ENCODE measurements around the gene GFPT2.

Gene GFPT2

GRCh38 chr5:180329606-180330269 lies 23.4 kb downstream of the GFPT2 start:
- Histone ChIP-seq H3K9ac (ENCODE audit: low read depth, low read length) (no peak overlapping the region), H3K27me3 (ENCODE audit: control insufficient read depth, insufficient read depth, low read length) (no peaks in the 10 kb centered on the region), H3K4me1 (ENCODE audit: control insufficient read depth, insufficient read depth, low read length) (peaks cover 44% of the 10 kb centered on the region), H3K4me3 (ENCODE audit: low read length) (no peak overlapping the region), H3K36me3 (ENCODE audit: insufficient read depth, low read length) (peaks cover 44% of the 10 kb centered on the region), H3K9me3 (replicated peaks; ENCODE audit: low read length) (no peaks in the 10 kb centered on the region), H3K4me2 (ENCODE audit: low read length) (no peak overlapping the region)

- H3K4me1 ChIP-seq (ENCODE audit: control insufficient read depth, insufficient read depth, low read length), result peaks cover 44% of the 10 kb centered on the region
- no peak overlapping the region for H3K9ac ChIP-seq (ENCODE audit: low read depth, low read length)
- no peaks in the 10 kb centered on the region for H3K9me3 ChIP-seq (replicated peaks; ENCODE audit: low read length)
- no peaks in the 10 kb centered on the region for H3K27me3 ChIP-seq (ENCODE audit: control insufficient read depth, insufficient read depth, low read length)
- H3K36me3 ChIP-seq (ENCODE audit: insufficient read depth, low read length), result peaks cover 40% of the 10 kb centered on the region
- H3K4me3 ChIP-seq (ENCODE audit: low read length), result no peak overlapping the region
- no peak overlapping the region for H3K4me2 ChIP-seq (ENCODE audit: low read length)
These were observed 24.0 kb downstream of the GFPT2 start for GRCh38 chr5:180329138-180329435.

DNA sequence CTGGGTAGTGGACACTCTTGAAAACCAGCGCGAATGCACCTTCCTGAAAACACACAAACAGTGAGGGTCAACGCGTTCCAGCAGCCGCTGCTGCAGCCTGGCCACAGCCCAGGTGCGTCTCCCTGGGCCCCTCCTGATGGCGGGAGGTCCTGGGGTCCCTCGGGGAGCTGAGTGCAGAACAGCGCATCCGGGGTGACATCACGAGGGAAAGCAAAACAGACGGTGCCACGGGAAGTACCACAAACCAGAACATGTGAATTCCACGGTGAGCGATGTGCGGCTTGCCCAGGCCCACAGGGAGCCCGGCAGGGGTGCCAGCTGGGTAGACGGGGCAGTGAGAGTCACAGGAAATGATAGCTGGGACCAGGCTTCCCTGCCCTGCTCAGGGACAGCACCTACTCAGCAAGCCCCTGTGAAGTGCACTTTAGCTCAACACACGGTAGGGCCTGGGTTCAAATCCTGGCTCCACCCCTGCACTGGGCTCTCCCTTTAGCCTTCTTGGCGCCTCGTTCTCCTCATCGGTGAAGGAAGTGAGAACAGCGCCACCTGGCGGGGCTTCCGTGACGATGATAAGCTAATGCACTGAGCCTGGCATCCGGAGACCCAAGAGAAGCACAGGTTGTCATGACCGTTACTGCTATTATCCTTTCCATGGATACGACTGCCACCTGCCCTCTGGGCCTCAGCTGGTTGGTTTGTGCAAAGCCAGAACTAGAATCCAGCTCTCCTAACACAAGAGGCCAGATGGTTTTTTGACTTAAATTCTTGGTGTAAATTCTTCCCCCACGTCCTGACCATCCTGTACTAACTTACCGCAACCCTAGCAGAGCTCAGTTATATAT lies 24.6 kb downstream of the GFPT2 start:
- no peaks in the 10 kb centered on the region for H3K27me3 ChIP-seq (ENCODE audit: control insufficient read depth, insufficient read depth, low read length)
- H3K4me2 ChIP-seq (ENCODE audit: low read length), result no peak overlapping the region

GRCh38 chr5:180326989-180327565 lies 26.1 kb downstream of the GFPT2 start:
- H3K9ac ChIP-seq (ENCODE audit: low read depth, low read length), result no peak overlapping the region
- H3K4me2 ChIP-seq (ENCODE audit: low read length), result no peak overlapping the region
- H3K9me3 ChIP-seq (replicated peaks; ENCODE audit: low read length), result no peaks in the 10 kb centered on the region
- no peak overlapping the region for H3K4me3 ChIP-seq (ENCODE audit: low read length)
- peaks cover 35% of the 10 kb centered on the region for H3K4me1 ChIP-seq (ENCODE audit: control insufficient read depth, insufficient read depth, low read length)
- peaks cover 53% of the 10 kb centered on the region for H3K36me3 ChIP-seq (ENCODE audit: insufficient read depth, low read length)
- H3K27me3 ChIP-seq (ENCODE audit: control insufficient read depth, insufficient read depth, low read length), result no peaks in the 10 kb centered on the region

More for the DNA sequence above, 24.6 kb downstream of the GFPT2 start:
- H3K9ac ChIP-seq (ENCODE audit: low read depth, low read length), result no peak overlapping the region
- H3K4me3 ChIP-seq (ENCODE audit: low read length), result no peak overlapping the region
- peaks cover 44% of the 10 kb centered on the region for H3K4me1 ChIP-seq (ENCODE audit: control insufficient read depth, insufficient read depth, low read length)
- H3K9me3 ChIP-seq (replicated peaks; ENCODE audit: low read length), result no peaks in the 10 kb centered on the region
- peaks cover 43% of the 10 kb centered on the region for H3K36me3 ChIP-seq (ENCODE audit: insufficient read depth, low read length)

GRCh38 chr5:180324601-180324950 lies 28.6 kb downstream of the GFPT2 start:
- Histone ChIP-seq H3K9me3 (replicated peaks; ENCODE audit: low read length) (no peaks in the 10 kb centered on the region), H3K36me3 (ENCODE audit: insufficient read depth, low read length) (peaks cover 54% of the 10 kb centered on the region), H3K9ac (ENCODE audit: low read depth, low read length) (no peak overlapping the region), H3K4me1 (ENCODE audit: control insufficient read depth, insufficient read depth, low read length) (peaks cover 12% of the 10 kb centered on the region), H3K4me3 (ENCODE audit: low read length) (no peak overlapping the region), H3K4me2 (ENCODE audit: low read length) (no peak overlapping the region), H3K27me3 (ENCODE audit: control insufficient read depth, insufficient read depth, low read length) (no peaks in the 10 kb centered on the region)

DNA sequence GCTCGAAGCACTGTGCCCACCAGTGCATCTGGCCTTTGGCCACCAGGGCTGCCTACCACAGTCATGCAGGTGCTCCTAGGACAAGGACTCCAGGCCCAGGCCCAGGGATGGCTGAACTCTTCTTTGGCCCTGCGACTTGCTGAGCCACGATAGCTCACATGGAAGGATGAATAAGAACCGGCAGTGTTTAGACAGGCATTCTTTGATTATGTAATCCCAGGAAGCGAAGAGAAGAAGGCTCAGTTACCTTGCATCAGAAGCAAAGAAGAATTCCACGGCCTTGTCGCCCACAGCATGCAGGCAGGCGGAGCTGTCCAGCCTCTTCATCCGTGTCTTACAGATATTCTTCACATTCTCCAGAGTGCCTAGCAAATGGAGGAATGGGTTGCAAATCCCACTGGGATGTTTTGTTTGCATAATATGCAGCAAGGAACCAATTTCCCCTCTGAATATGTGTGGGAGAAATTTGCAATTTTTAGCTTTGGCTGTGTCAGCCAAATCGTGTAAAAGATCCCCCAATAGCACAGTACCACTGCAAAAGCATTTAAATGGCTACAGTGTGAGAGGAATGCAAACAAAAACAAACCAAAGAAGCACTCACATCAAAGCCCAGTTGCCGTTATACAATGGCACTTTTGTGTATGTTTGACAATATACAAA lies 29.1 kb downstream of the GFPT2 start:
- Histone ChIP-seq H3K27me3 (ENCODE audit: control insufficient read depth, insufficient read depth, low read length) (no peaks in the 10 kb centered on the region), H3K4me2 (ENCODE audit: low read length) (no peak overlapping the region), H3K9me3 (replicated peaks; ENCODE audit: low read length) (no peaks in the 10 kb centered on the region), H3K9ac (ENCODE audit: low read depth, low read length) (no peak overlapping the region), H3K4me1 (ENCODE audit: control insufficient read depth, insufficient read depth, low read length) (peaks cover 12% of the 10 kb centered on the region), H3K4me3 (ENCODE audit: low read length) (no peak overlapping the region), H3K36me3 (ENCODE audit: insufficient read depth, low read length) (peaks cover 56% of the 10 kb centered on the region)

- Histone ChIP-seq H3K27me3 (ENCODE audit: control insufficient read depth, insufficient read depth, low read length) (no peaks in the 10 kb centered on the region), H3K4me1 (ENCODE audit: control insufficient read depth, insufficient read depth, low read length) (peaks cover 12% of the 10 kb centered on the region), H3K9me3 (replicated peaks; ENCODE audit: low read length) (no peaks in the 10 kb centered on the region), H3K4me3 (ENCODE audit: low read length) (no peak overlapping the region), H3K9ac (ENCODE audit: low read depth, low read length) (no peak overlapping the region), H3K4me2 (ENCODE audit: low read length) (no peak overlapping the region), H3K36me3 (ENCODE audit: insufficient read depth, low read length) (peaks cover 56% of the 10 kb centered on the region)
These were observed 30.0 kb downstream of the GFPT2 start for GRCh38 chr5:180323160-180323559.

DNA sequence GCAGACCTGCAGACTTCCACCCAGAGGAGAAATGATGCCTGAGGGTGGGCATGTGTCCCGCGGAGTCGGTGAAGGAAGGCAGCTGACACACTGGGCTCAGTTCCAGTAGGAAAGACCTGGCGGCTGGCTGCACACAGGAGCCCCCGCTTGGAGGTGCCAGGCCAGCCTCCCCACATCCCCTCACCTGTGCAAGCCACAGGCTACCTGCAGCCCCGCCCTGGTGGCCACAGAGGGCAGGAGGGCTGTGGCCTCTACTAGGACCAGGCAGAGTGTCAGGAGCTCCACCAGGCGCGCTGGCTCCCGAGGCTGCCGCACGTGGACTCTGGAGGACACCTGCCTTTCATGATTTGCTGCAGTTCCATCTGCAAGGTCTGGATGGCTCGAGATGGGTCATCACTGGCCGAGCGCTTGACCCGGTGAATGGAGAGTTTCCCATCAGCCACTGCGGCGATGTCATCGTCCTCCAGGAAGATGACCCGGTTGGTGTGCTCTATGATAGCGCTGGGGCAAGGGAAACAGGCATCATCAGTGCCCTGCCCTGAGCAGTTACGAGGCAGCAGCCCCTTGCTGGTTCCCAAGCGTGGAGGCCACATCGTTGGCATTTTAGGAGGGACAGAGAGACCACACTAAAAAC lies 34.6 kb downstream of the GFPT2 start:
- Histone ChIP-seq H3K4me3 (ENCODE audit: low read length) (no peak overlapping the region), H3K4me1 (ENCODE audit: control insufficient read depth, insufficient read depth, low read length) (peaks cover under 1% of the 10 kb centered on the region), H3K27me3 (ENCODE audit: control insufficient read depth, insufficient read depth, low read length) (no peaks in the 10 kb centered on the region), H3K4me2 (ENCODE audit: low read length) (no peak overlapping the region), H3K9ac (ENCODE audit: low read depth, low read length) (no peak overlapping the region), H3K36me3 (ENCODE audit: insufficient read depth, low read length) (peaks cover 56% of the 10 kb centered on the region), H3K9me3 (replicated peaks; ENCODE audit: low read length) (no peaks in the 10 kb centered on the region)

DNA sequence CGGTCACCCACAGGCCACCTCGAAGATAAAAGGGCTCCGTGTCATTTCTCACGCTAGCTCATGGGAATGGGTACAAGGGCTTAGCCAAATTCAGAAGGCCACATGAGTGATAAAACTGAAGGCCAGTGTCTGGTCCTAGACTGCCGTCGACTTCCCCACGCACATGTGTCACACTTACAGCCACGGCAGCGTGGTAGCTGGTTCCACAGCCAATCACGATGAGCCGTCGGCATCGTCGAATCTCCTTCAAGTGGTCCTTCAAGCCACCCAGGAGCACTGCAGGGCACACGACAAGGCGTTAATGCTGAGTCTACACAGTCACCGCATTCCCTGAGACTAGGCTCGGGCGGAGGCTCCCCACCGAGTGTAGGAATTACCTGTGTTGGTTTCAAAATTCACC lies 36.5 kb downstream of the GFPT2 start:
- H3K4me2 ChIP-seq (ENCODE audit: low read length), result no peak overlapping the region
- H3K9ac ChIP-seq (ENCODE audit: low read depth, low read length), result no peak overlapping the region
- no peak overlapping the region for H3K4me3 ChIP-seq (ENCODE audit: low read length)
- H3K36me3 ChIP-seq (ENCODE audit: insufficient read depth, low read length), result peaks cover 49% of the 10 kb centered on the region
- H3K4me1 ChIP-seq (ENCODE audit: control insufficient read depth, insufficient read depth, low read length), result no peaks in the 10 kb centered on the region
- H3K9me3 ChIP-seq (replicated peaks; ENCODE audit: low read length), result no peaks in the 10 kb centered on the region
- no peaks in the 10 kb centered on the region for H3K27me3 ChIP-seq (ENCODE audit: control insufficient read depth, insufficient read depth, low read length)

DNA sequence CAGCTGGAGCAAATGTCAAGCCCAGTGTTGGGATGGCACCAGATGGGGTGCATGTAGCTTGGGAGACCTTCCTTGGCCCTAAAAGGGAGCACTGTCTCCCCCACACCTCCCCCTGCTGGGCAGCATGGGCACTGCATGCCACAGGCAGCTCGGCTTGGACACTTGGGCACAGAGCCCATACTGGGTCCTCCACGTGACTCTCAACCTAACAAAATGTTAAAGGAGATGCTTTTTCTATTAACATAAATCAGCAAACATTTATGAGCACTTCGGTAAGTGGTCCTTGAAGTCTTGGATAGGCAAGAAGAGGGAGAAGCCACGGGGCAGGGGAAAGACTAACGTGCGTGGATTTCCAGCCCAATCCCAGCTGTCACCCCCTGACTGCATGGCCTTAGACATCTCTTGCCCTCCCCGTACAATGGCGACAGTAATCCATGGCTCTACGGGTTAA lies 37.3 kb downstream of the GFPT2 start:
- Histone ChIP-seq H3K9me3 (replicated peaks; ENCODE audit: low read length) (no peaks in the 10 kb centered on the region), H3K4me3 (ENCODE audit: low read length) (no peak overlapping the region), H3K9ac (ENCODE audit: low read depth, low read length) (no peak overlapping the region), H3K36me3 (ENCODE audit: insufficient read depth, low read length) (peaks cover 52% of the 10 kb centered on the region), H3K27me3 (ENCODE audit: control insufficient read depth, insufficient read depth, low read length) (no peaks in the 10 kb centered on the region), H3K4me1 (ENCODE audit: control insufficient read depth, insufficient read depth, low read length) (no peaks in the 10 kb centered on the region), H3K4me2 (ENCODE audit: low read length) (no peak overlapping the region)
